Renal cortex interstitium (tissue), 11 donors: ENCODE measurements around the gene LILRA2. TPM values are rescaled to one million over a fixed set of nuclear protein-coding genes. Genes with fewer than 3 reads are reported as not detected.
A peak's percentile ranks its signal among the peaks of the same experiment; 100 is the strongest.
"Not testable (repeated sequence)": the region's sequence is repeated elsewhere in the genome, so short reads cannot be mapped to it uniquely, and the experiment has no call there.

Experiments used
- DNase-seq, 11 donors: peaks; one replicate each; pipeline ENCODE4 v3.0.0-alpha.2; 2013; ENCODE audit warnings: low read depth in 9 of 11, low spot score in 4 of 11; ENCODE audit errors: extremely low read depth in 1 of 11
- polyA plus RNA-seq, 3 donors: library from polyadenylated mRNA; unstranded; fragments of 120-200 nt; gene quantifications; one replicate each; pipeline ENCODE4 v1.2.1, GENCODE V29; 2013; ENCODE audit not compliant: insufficient read length in 3 of 3

LILRA2 gene
- polyA plus RNA-seq, 3 donors = 1.1 to 1.4 (median 1.2) TPM

GRCh38 chr19:54632517-54632916 lies 58.9 kb downstream of the LILRA2 start:
- not testable (repeated sequence) for DNase-seq

- DNase-seq = no peak
These were observed 59.8 kb downstream of the LILRA2 start for GRCh38 chr19:54633401-54633800.

- peak in 1 of 11 donors; percentile 7 for DNase-seq
These were observed 62.5 kb downstream of the LILRA2 start for GRCh38 chr19:54636081-54636480.

- no peak for DNase-seq
These were observed 65.1 kb downstream of the LILRA2 start for GRCh38 chr19:54638683-54639082.

Other genes with a start within 250 kb of the LILRA2 start
- gene LILRA4, start 234.6 kb upstream of the LILRA2 start, polyA plus RNA-seq = under 1 TPM in 1 of 3 donors, not detected in 2; 0.11 TPM
- 1 to 10 TPM; 3.3 to 5.9 (median 5.3) TPM for gene LAIR1, start 208.9 kb upstream of the LILRA2 start, polyA plus RNA-seq
- gene TTYH1, start 158.3 kb upstream of the LILRA2 start, polyA plus RNA-seq = 10 to 100 TPM in 1 of 3 donors, 1 to 10 TPM in 2; 7.7 to 13.5 (median 8.0) TPM
- 100 to 1,000 TPM; 119 to 275 (median 153) TPM for gene LENG8, start 124.6 kb upstream of the LILRA2 start, polyA plus RNA-seq
- 1 to 10 TPM; 1.6 to 3.3 (median 1.8) TPM for gene LENG9, start 110.0 kb upstream of the LILRA2 start, polyA plus RNA-seq
- gene CDC42EP5, start 100.5 kb upstream of the LILRA2 start, polyA plus RNA-seq = 10 to 100 TPM; 18.7 to 44.1 (median 37.1) TPM
- gene LAIR2, start 71.0 kb upstream of the LILRA2 start, polyA plus RNA-seq = not detected
- under 1 TPM; 0.26 to 0.43 (median 0.42) TPM for gene LILRA1, start 19.8 kb downstream of the LILRA2 start, polyA plus RNA-seq
- 1 to 10 TPM in 2 of 3 donors, under 1 TPM in 1; 0.73 to 1.6 (median 1.0) TPM for gene LILRB1, start 56.7 kb downstream of the LILRA2 start, polyA plus RNA-seq
- gene LILRB4, start 89.2 kb downstream of the LILRA2 start, polyA plus RNA-seq = 1 to 10 TPM in 1 of 3 donors, under 1 TPM in 2; 0.61 to 1.7 (median 0.95) TPM
- gene KIR3DL3, start 150.7 kb downstream of the LILRA2 start, polyA plus RNA-seq = not detected
- not detected for gene KIR2DL3, start 164.7 kb downstream of the LILRA2 start, polyA plus RNA-seq
- under 1 TPM in 1 of 3 donors, not detected in 2; 0.12 TPM for gene KIR2DL1, start 196.0 kb downstream of the LILRA2 start, polyA plus RNA-seq
- gene KIR2DL4, start 229.8 kb downstream of the LILRA2 start, polyA plus RNA-seq = not detected
- not detected for gene KIR3DL1, start 242.7 kb downstream of the LILRA2 start, polyA plus RNA-seq